Activated T-cell treated with anti-CD3 and anti-CD28 coated beads, Interleukin-2, amount 50 U/mL, for 48 hours (primary cell): ENCODE measurements around the gene SLC6A20.
"Not testable (repeated sequence)": the region's sequence is repeated elsewhere in the genome, so short reads cannot be mapped to it uniquely, and the experiment has no call there.

Experiments
- DNase-seq, 2 experiments: peaks; one replicate each; pipeline ENCODE4 v3.0.0-alpha.2; 2020

SLC6A20 gene

GRCh38 chr3:45777111-45777745, 19.1 kb downstream of the SLC6A20 start:
- DNase-seq = peak in 1 of 2 experiments; percentile 8

DNA sequence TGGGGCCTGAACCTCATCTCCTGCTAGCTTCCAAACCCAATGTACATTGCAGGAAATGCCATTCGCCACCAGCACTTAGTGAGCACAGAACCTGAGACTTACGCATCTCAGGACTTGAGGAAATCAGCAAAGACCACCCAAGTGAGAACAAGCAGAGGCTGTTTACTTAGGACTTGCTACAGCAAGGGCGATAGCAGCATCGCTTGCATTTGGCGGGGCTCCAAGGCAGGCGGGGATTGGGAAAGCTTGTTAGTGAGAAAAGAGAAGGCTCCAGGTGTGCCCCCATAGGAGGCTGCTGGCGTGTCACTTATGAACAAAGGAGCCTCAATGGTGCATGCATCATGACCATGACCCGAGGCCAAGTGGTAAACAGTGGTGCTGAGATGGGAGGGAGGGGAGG, 19.7 kb downstream of the SLC6A20 start:
- peak in 1 of 2 experiments; percentile 11 for DNase-seq

DNA sequence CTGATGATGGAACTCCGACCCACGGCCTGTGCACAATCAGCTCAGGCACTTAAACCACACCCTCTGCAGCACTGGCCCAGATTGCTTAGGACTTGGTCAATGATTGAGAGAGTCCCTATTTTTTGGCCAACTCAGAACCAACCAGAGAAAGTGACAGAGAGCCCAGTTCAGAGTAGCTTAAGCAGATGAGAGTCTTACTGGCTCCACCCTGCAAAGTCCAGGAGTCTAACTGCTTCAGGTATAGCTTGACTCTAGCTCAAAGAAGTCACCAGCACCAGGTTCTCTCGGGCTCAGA, 20.1 kb downstream of the SLC6A20 start:
- DNase-seq = no peak

- no peak for DNase-seq
These were observed 20.6 kb downstream of the SLC6A20 start for GRCh38 chr3:45775571-45776300.

GRCh38 chr3:45774581-45775521, 21.5 kb downstream of the SLC6A20 start:
- DNase-seq = no peak

GRCh38 chr3:45773714-45774449, 22.5 kb downstream of the SLC6A20 start:
- peak in 1 of 2 experiments; percentile 4 for DNase-seq

DNA sequence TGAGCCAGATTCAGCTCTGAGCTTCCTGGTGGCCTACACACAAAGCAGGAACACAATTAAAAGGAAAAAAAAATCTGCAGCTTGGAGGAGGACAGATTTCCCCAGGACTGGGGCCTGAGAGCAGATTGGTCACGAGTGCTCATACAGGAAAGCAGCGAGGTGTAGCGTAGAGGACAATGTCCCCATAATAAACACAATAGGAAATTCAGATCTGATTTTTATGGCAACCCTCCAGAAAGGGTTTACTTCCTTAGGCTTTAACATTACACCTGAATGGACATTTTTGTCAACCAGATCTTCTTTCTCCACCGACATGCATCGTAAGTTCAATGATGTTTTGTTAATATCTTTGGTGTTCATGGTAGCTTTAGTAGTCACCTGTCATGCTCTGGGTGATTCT, 23.3 kb downstream of the SLC6A20 start:
- DNase-seq = no peak

DNA sequence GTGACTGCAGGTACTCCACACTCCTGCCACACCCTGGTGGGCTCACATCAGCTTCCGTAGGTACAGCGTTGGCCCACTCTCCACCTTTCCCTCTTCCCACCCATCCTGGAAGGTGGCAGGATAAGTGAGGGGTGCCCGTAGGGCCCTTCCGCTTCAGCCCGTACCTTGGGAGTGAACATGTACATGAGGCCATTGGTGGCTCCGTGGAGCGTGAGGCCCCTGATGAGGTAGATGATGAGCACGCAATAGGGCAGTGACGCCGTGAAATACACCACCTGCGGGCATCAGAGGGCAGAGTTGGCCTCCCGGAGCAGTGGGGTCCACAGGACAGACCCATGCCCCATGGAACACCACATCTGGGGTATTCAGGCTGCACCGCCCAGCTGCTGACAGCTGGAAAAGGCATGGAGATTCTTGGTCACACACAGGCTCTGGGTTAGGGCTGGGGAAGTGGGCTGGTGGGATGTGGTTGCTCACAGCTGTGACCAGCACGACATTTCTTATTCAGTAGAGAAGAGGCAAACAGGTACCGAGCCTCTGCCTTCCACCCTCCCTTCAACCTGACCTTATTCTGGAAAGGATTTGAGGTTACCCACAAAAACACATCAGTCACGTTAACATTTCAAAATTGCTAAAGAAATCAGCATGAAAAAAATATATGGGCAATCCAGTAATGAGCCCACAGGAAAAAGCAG, 23.8 kb downstream of the SLC6A20 start:
- DNase-seq = peak in 1 of 2 experiments; percentile 34

DNA sequence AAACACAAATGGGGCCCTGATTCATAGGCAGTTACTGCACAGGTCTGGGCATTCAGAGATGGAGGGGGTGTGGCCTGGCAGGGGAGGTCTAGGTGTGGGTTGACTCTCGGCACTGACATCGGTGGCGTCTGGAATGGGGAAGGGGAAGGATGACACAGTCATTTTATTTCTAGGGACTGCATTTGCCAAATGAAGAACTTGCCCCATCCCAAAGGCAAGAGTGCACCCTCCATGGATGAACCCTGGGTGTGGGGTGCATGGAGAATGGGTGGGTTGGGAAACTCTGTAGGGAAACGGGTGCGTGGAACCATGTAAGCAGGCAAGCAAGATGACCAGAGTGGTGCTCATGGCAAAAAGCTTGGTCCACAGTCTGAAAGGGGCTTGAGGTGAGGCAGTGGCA, 24.5 kb downstream of the SLC6A20 start:
- no peak for DNase-seq

- no peak for DNase-seq
These were observed 25.1 kb downstream of the SLC6A20 start for GRCh38 chr3:45771166-45771775.

DNA sequence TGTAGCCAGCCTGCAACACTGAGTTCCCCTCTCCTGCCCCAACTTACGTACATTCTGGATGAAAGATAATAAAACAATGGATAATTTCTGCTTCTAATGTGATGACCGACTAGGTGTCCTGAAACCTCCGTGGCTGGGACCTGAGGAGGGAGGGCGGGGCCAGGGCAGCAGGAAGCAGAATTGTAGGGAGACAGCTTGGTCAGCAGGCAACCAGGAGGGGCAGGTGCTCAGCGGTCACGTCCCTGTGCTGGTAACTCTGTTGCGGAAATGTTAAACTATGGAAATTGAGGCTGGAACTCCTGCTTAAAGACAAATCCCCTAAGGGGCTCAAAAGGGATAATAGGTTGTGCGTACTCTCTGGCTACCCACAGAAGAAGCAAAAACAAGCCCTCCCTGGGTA, 30.4 kb downstream of the SLC6A20 start:
- no peak for DNase-seq

DNA sequence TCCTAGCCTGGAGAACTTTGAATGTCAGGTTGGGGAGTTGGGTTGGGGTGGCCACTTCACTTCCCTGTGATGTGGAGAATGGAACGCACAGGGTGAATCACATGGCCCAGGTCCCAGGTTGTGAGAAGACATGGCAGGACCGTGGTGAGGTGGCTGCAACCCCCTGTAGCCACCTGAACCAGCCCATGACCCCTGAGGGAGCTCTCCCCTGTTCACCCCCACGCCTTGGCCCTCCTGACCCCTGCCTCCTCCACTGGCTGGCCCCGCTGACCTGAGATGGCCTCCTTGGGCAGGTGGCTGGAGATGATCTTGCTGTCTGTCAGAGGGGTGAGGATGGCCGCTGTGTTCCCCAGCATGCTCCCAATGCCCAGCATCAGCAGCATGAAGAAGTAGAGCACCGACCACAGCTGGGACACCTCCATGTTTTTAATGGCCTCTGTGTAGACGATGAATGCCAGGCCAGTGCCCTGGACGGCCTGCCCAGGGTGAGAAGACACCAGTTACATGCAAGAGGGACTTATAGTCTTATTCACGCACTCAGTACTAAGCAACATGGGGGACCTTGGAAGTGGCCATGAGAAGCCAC, 31.0 kb downstream of the SLC6A20 start:
- no peak for DNase-seq

- no peak for DNase-seq
These were observed 33.0 kb downstream of the SLC6A20 start for GRCh38 chr3:45763303-45763675.

- DNase-seq = no peak
These were observed 33.6 kb downstream of the SLC6A20 start for GRCh38 chr3:45762647-45763302.

GRCh38 chr3:45761831-45762230, 34.5 kb downstream of the SLC6A20 start:
- no peak for DNase-seq

DNA sequence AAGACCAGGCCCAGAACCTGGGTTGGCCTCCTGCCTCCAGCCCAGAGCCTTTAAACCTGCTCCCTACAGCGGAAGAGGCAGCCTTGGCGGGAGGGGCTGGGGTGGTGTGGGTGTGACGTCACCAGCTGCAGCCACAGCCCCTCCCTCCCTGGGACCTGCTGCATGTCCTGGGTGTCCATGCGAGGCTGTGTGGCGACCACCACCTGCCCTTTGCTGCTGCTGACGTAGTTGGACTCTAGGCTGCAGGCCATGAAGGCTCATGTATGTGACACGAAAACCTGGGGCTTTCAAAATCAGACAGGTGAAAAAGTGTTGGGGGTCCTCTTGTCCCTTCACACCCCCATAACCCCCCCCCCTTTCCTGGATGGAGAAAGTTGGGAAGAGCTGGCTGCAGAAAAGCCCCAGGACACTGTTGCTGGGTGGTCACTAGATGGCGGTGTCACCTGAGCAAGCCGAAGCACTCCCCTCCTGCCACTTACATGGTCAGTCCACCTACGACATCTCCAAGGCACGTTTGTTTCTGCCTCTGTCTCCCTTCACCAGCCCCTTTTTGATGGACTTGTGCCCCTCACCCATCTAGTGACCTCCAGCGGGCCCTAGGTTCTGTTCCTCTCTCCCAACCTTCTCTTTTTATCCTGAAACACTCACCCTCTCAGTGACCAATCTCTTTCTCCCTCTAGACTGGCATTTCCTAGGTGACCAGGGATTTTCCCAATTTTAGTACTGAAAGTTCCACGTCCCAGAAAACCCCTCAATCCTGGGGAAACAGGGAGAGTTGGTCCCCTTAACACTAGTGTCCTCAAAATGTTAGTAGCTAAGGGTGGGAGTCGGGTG, 35.2 kb downstream of the SLC6A20 start:
- peak; percentile 39 to 60 for DNase-seq

DNA sequence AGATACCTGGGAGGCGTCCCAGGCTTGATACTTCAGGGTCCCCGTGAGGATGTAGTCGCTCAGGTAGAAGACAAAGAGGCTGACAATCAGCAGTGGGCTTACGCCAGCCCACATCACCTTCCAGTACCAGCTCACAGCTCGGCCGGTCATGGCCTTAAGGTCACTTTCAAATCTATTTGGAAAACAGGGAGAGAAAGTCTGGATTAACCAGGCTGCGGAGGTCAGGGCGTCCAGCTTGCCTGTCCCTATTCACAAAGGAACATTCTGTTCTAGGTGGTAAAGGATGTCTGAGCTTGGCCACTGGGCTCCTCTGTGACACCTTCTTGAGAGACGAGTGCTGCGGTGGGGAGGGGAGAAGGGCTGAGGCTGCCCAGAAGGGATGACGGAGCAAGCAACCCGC, 36.5 kb downstream of the SLC6A20 start:
- DNase-seq = no peak

- no peak for DNase-seq
These were observed 37.5 kb downstream of the SLC6A20 start for GRCh38 chr3:45758871-45759270.

DNA sequence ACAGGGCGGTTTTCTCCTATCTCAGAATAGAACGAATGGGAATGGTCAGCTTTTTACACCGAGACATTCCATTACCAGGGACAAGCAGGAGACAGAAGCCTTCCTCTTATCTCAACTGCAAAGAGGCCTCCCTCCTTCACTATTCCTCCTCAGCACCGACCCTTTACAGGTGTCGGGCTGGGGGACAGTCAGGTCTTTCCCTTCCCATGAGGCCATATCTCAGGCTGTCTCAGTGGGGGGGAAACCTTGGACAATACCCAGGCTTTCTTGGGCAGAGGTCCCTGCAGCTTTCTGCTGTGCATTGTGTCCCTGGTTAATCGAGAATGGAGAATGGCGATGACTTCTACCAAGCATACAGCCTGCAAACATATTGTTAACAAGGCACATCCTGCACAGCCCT, 39.2 kb downstream of the SLC6A20 start:
- not testable (repeated sequence) for DNase-seq

DNA sequence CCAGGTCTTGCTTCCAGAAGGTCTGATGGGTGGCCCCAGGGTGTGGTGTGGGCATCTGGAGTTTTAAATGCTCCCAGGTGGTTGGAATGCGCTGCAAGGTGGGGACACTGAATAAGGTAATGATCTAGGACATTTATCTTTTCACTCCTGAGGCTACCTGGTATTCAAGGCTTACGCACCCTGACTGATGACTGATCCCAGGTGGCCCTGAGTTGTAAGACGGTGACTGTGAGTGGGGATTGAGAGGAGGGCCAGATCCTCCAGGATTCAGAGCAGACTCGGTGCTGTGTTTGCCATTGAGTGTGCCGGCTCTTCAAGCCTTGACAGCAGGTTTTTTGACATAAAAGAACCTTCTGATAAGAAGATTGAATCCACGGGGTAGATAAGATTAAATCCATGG, 40.3 kb downstream of the SLC6A20 start:
- DNase-seq = no peak
